HG03139 (cell line): Measurements from ENCODE around the gene COMMD4.

Experiments
- ATAC-seq: cut with Tn5 transposase; IDR thresholded peaks from one replicate; pipeline ENCODE4 v1.9.1; 2021; ENCODE audit not compliant: unreplicated experiment

The COMMD4 gene

GRCh38 chr15:75355369-75355768 is 19.5 kb downstream of the COMMD4 start:
- no peak for ATAC-seq

- ATAC-seq: no peak
Observed at GRCh38 chr15:75356006-75356405, 20.1 kb downstream of the COMMD4 start.

- ATAC-seq: no peak
Observed at GRCh38 chr15:75356517-75356916, 20.7 kb downstream of the COMMD4 start.

- ATAC-seq: no peak
Observed at GRCh38 chr15:75357976-75358673, 22.3 kb downstream of the COMMD4 start.

GRCh38 chr15:75358771-75359536 is 23.1 kb downstream of the COMMD4 start:
- ATAC-seq: no peak

- no peak for ATAC-seq
Observed at GRCh38 chr15:75359537-75360250, 23.8 kb downstream of the COMMD4 start.

- no peak for ATAC-seq
Observed at GRCh38 chr15:75360391-75360790, 24.5 kb downstream of the COMMD4 start.

- ATAC-seq: no peak
Observed at GRCh38 chr15:75360856-75361255, 25.0 kb downstream of the COMMD4 start.

GRCh38 chr15:75361361-75361988 is 25.6 kb downstream of the COMMD4 start:
- no peak for ATAC-seq

GRCh38 chr15:75361989-75362641 is 26.3 kb downstream of the COMMD4 start:
- ATAC-seq: no peak

GRCh38 chr15:75362642-75363249 is 26.9 kb downstream of the COMMD4 start:
- ATAC-seq: no peak

- no peak for ATAC-seq
Observed at GRCh38 chr15:75363786-75364185, 27.9 kb downstream of the COMMD4 start.

GRCh38 chr15:75364881-75365280 is 29.0 kb downstream of the COMMD4 start:
- no peak for ATAC-seq

- ATAC-seq: no peak
Observed at GRCh38 chr15:75366163-75366562, 30.3 kb downstream of the COMMD4 start.

GRCh38 chr15:75367006-75367405 is 31.1 kb downstream of the COMMD4 start:
- no peak for ATAC-seq

GRCh38 chr15:75367406-75367912 is 31.6 kb downstream of the COMMD4 start:
- no peak for ATAC-seq

- ATAC-seq: peak; percentile 67
Observed at GRCh38 chr15:75367913-75368688, 32.2 kb downstream of the COMMD4 start, which contains the start of gene MAN2C1. TSS of gene MAN2C1 (minus strand) at chr15:75368607. CDS start at chr15:75368583, 24 bp downstream.

GRCh38 chr15:75368689-75369239 is 32.9 kb downstream of the COMMD4 start:
- ATAC-seq: no peak
